HCT116 (cell line): ENCODE measurements around the gene CACNA1A. TPM values are rescaled to one million over a fixed set of nuclear protein-coding genes. Genes with fewer than 3 reads are reported as not detected.

Experiments used
- ATAC-seq: fragments of 200-7000 bp; cut with Tn5 transposase; 2 replicates; pipeline ENCODE4 v1.9.1; 2020; ENCODE audit warnings: mild to moderate bottlenecking, moderate library complexity
- BruUV-seq: library from RNA; stranded (reverse); fragments of 400-500 nt; replicated peaks from 2 replicates; lab custom pipeline; 2021; lab: Mats Ljungman, UMichigan
- CTCF ChIA-PET: fragments of 300-600 bp; sonication (Branson Sonifier 250); formaldehyde crosslinking; loops from one replicate; lab custom pipeline; 2021; ENCODE audit warnings: antibody characterized with exemption; lab: Charles Lee
- POLR2A ChIA-PET: fragments of 300-600, 350-600 bp; sonication (Branson Sonifier 250); formaldehyde crosslinking; loops from one replicate; lab custom pipeline; 2021; ENCODE audit warnings: antibody characterized with exemption; lab: Charles Lee
- RAD21 ChIA-PET, 2 experiments: fragments of 300-600 bp; sonication (Branson Sonifier 250); formaldehyde crosslinking; loops; one replicate each; lab custom pipeline; 2023; ENCODE audit warnings: low total read pairs in 2 of 2; ENCODE audit not compliant: uncharacterized antibody in 2 of 2, unreplicated experiment in 2 of 2, low non-redundant PET in 1 of 2; lab: Charles Lee
- DNase-seq: peaks from one replicate; pipeline ENCODE4 v3.0.0-alpha.2; 2010; ENCODE audit warnings: low read depth, low spot score
- H2AFZ ChIP-seq: fragments of 200-600 bp; shearing (Covaris generic), sonication (generic); 2 replicates; pipeline ENCODE4 v1.6.1; 2017; ENCODE audit warnings: low read depth, mixed run types, mixed read lengths, antibody characterized with exemption, low read length; ENCODE audit not compliant: poor library complexity, severe bottlenecking
- H3K27ac ChIP-seq: 2 replicates; pipeline ENCODE4 v1.5.1; 2012; ENCODE audit warnings: low read depth, low read length
- H3K27me3 ChIP-seq: fragments of 200-600 bp; sonication (generic); 2 replicates; pipeline ENCODE4 v1.6.1; 2016; ENCODE audit warnings: mixed run types, low read length, mixed read lengths; ENCODE audit not compliant: insufficient read depth
- H3K36me3 ChIP-seq, 2 experiments: fragments of 200-500 bp in 1 of 2; fragments of 200-600 bp in 1 of 2; sonication (Bioruptor generic) in 1 of 2; sonication (generic) in 1 of 2; 2 replicates each; pipeline versions ENCODE4 v1.5.1 to v1.6.1; 2014 to 2016; ENCODE audit warnings: low read length in 2 of 2, inconsistent platforms in 1 of 2, mixed read lengths in 1 of 2, mixed run types in 1 of 2; ENCODE audit not compliant: insufficient read depth in 2 of 2, control insufficient read depth in 1 of 2
- H3K4me1 ChIP-seq, 2 experiments: fragments of 200-600 bp in 1 of 2; sonication (generic) in 1 of 2; 2 replicates each; pipeline versions ENCODE4 v1.5.1 to v1.6.1; 2012 to 2017; ENCODE audit warnings: low read length in 2 of 2, inconsistent platforms in 1 of 2, mild to moderate bottlenecking in 1 of 2, mixed read lengths in 1 of 2, mixed run types in 1 of 2, moderate library complexity in 1 of 2; ENCODE audit not compliant: insufficient read depth in 2 of 2, control insufficient read depth in 1 of 2
- H3K4me2 ChIP-seq: fragments of 200-600 bp; sonication (generic); 2 replicates; pipeline ENCODE4 v1.6.1; 2017; ENCODE audit warnings: mixed run types, low read length, mixed read lengths
- H3K4me3 ChIP-seq, 2 experiments: fragments of 200-600 bp in 1 of 2; sonication (generic) in 1 of 2; replicated peaks in 1 of 2; 2 replicates each; pipeline ENCODE4 v1.5.1; 2011 to 2016; ENCODE audit warnings: low read length in 2 of 2, control low read depth in 1 of 2, low read depth in 1 of 2, mild to moderate bottlenecking in 1 of 2, mixed read lengths in 1 of 2, mixed run types in 1 of 2
- H3K79me2 ChIP-seq: fragments of 200-600 bp; sonication (generic); 2 replicates; pipeline ENCODE4 v1.6.1; 2017; ENCODE audit warnings: mild to moderate bottlenecking, mixed run types, low read length, moderate library complexity, mixed read lengths; ENCODE audit not compliant: insufficient read depth
- H3K9ac ChIP-seq: fragments of 200-600 bp; sonication (generic); 2 replicates; pipeline ENCODE4 v1.6.1; 2016; ENCODE audit warnings: low read length, mixed read lengths
- H3K9me2 ChIP-seq: fragments of 200-600 bp; sonication (generic), shearing (Covaris generic); 2 replicates; pipeline ENCODE4 v1.6.1; 2017; ENCODE audit warnings: mixed run types, mild to moderate bottlenecking, moderate library complexity; ENCODE audit not compliant: insufficient read depth
- H3K9me3 ChIP-seq, 2 experiments: fragments of 200-500 bp in 1 of 2; fragments of 200-600 bp in 1 of 2; sonication (Bioruptor generic) in 1 of 2; sonication (generic) in 1 of 2; 2 replicates each; pipeline ENCODE4 v1.6.1; 2014 to 2017; ENCODE audit warnings: low read length in 2 of 2, mixed read lengths in 2 of 2, inconsistent platforms in 1 of 2, low read depth in 1 of 2, mild to moderate bottlenecking in 1 of 2, mixed run types in 1 of 2, moderate library complexity in 1 of 2; ENCODE audit not compliant: control insufficient read depth in 1 of 2, insufficient read depth in 1 of 2
- H4K20me1 ChIP-seq: fragments of 200-600 bp; sonication (generic), shearing (Covaris generic); 2 replicates; pipeline ENCODE4 v1.6.1; 2017; ENCODE audit warnings: mixed run types, mild to moderate bottlenecking, moderate library complexity; ENCODE audit not compliant: insufficient read depth
- CEBPB ChIP-seq: IDR thresholded peaks from 2 replicates; pipeline ENCODE4 v1.6.1; 2012; ENCODE audit warnings: low read depth
- EGR1 ChIP-seq: IDR thresholded peaks from 2 replicates; pipeline ENCODE4 v1.6.1; 2012; ENCODE audit warnings: low read depth
- EZH2phosphoT487 ChIP-seq: fragments of 200-600 bp; IDR thresholded peaks from 2 replicates; pipeline ENCODE4 v1.6.1; 2018; ENCODE audit warnings: antibody characterized with exemption, borderline replicate concordance
- FOSL1 ChIP-seq: IDR thresholded peaks from 2 replicates; pipeline ENCODE4 v1.6.1; 2012; ENCODE audit warnings: low read depth
- JUND ChIP-seq: IDR thresholded peaks from 2 replicates; pipeline ENCODE4 v1.6.1; 2012
- RAD21 ChIP-seq: IDR thresholded peaks from 2 replicates; pipeline ENCODE4 v1.6.1; 2012; ENCODE audit warnings: low read depth, mild to moderate bottlenecking
- REST ChIP-seq: IDR thresholded peaks from 2 replicates; pipeline ENCODE4 v1.6.1; 2012; ENCODE audit warnings: low read depth
- SIN3A ChIP-seq: IDR thresholded peaks from 2 replicates; pipeline ENCODE4 v1.6.1; 2012; ENCODE audit warnings: low read depth
- SP1 ChIP-seq: IDR thresholded peaks from 2 replicates; pipeline ENCODE4 v1.6.1; 2012; ENCODE audit warnings: low read depth
- SRF ChIP-seq: IDR thresholded peaks from 2 replicates; pipeline ENCODE4 v1.6.1; 2012; ENCODE audit warnings: low read depth
- ZFX ChIP-seq: fragments of 450-650 bp; IDR thresholded peaks from 2 replicates; pipeline ENCODE4 v1.6.1; 2017
- ZNF274 ChIP-seq: fragments of 200-500 bp; sonication (Bioruptor generic); IDR thresholded peaks from 2 replicates; pipeline ENCODE4 v1.6.1; 2014; ENCODE audit warnings: mild to moderate bottlenecking, low read depth, low read length, inconsistent platforms
- intact Hi-C: fragments of 100-400 bp; cut with micrococcal nuclease; formaldehyde crosslinking; loops from 2 replicates; pipeline ENCODE4 v1.10.0; 2022
- total RNA-seq: library from RNA; stranded (reverse); gene quantifications from one replicate; pipeline ENCODE4 v1.2.1, GENCODE V29; 2021; ENCODE audit not compliant: unreplicated experiment
- TF ChIP-seq, protein P1 (sequence below): IDR thresholded peaks from 2 replicates; pipeline ENCODE4 v1.6.1; 2012
- TF ChIP-seq, protein P2 (sequence below): IDR thresholded peaks from 2 replicates; pipeline ENCODE4 v1.6.1; 2011; ENCODE audit warnings: mild to moderate bottlenecking, low read length, moderate library complexity; ENCODE audit not compliant: insufficient replicate concordance; ENCODE audit errors: extremely low read depth
- TF ChIP-seq, protein P3 (sequence below), 3 experiments: fragments of 200-600 bp in 1 of 3; sonication (generic) in 1 of 3; IDR thresholded peaks in 2 of 3; conservative IDR thresholded peaks in 1 of 3; 2 replicates each; pipeline ENCODE4 v1.5.1; 2012 to 2017; ENCODE audit warnings: low read depth in 2 of 3, low read length in 2 of 3, antibody characterized with exemption in 1 of 3, borderline replicate concordance in 1 of 3, control low read depth in 1 of 3, mild to moderate bottlenecking in 1 of 3, mixed read lengths in 1 of 3, mixed run types in 1 of 3, moderate library complexity in 1 of 3; ENCODE audit not compliant: insufficient read depth in 1 of 3

Gene CACNA1A
- total RNA-seq, 1 experiment from 2014 or later: 7.5 TPM

DNA sequence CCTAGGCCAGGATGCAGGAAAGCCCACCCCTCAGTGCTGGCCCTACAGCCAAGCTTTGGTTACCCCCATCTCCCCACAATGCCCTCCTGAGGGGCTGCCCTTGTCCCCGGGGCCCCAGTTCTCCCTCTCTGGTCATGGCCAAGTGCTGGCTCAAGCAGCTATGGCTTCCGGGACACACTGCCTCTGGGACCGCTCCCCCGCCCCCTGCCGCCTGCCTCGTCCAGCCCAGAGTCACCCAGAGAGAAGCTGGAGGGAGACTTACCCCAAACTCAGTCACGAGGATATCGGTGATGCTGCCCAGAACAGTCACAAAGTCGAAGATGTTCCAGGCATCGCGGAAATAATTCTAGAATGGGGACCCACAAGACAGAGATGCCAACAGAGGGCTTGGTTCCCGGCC is 261.4 kb downstream of the CACNA1A start:
- Histone ChIP-seq H3K27me3 (no peaks in the 10 kb centered on the region), H3K27ac (no peak overlapping the region)
- TF ChIP-seq REST (no peak), ZNF274 (no peak), EZH2phosphoT487 (no peak), SP1 (no peak), SIN3A (no peak), ZFX (no peak), EGR1 (no peak), RAD21 (no peak), SRF (no peak), JUND (no peak), CEBPB (no peak), FOSL1 (no peak)
- TF ChIP-seq, protein P1, sequence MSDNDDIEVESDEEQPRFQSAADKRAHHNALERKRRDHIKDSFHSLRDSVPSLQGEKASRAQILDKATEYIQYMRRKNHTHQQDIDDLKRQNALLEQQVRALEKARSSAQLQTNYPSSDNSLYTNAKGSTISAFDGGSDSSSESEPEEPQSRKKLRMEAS: no peak
- TF ChIP-seq, protein P2, sequence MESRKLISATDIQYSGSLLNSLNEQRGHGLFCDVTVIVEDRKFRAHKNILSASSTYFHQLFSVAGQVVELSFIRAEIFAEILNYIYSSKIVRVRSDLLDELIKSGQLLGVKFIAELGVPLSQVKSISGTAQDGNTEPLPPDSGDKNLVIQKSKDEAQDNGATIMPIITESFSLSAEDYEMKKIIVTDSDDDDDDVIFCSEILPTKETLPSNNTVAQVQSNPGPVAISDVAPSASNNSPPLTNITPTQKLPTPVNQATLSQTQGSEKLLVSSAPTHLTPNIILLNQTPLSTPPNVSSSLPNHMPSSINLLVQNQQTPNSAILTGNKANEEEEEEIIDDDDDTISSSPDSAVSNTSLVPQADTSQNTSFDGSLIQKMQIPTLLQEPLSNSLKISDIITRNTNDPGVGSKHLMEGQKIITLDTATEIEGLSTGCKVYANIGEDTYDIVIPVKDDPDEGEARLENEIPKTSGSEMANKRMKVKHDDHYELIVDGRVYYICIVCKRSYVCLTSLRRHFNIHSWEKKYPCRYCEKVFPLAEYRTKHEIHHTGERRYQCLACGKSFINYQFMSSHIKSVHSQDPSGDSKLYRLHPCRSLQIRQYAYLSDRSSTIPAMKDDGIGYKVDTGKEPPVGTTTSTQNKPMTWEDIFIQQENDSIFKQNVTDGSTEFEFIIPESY: no peak
- TF ChIP-seq, protein P3, sequence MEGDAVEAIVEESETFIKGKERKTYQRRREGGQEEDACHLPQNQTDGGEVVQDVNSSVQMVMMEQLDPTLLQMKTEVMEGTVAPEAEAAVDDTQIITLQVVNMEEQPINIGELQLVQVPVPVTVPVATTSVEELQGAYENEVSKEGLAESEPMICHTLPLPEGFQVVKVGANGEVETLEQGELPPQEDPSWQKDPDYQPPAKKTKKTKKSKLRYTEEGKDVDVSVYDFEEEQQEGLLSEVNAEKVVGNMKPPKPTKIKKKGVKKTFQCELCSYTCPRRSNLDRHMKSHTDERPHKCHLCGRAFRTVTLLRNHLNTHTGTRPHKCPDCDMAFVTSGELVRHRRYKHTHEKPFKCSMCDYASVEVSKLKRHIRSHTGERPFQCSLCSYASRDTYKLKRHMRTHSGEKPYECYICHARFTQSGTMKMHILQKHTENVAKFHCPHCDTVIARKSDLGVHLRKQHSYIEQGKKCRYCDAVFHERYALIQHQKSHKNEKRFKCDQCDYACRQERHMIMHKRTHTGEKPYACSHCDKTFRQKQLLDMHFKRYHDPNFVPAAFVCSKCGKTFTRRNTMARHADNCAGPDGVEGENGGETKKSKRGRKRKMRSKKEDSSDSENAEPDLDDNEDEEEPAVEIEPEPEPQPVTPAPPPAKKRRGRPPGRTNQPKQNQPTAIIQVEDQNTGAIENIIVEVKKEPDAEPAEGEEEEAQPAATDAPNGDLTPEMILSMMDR (IDR thresholded peaks at IDR 0.05 in 2 of 3, conservative IDR thresholded peaks at IDR 0.05 in 1 of 3; ENCODE audit: borderline replicate concordance in 1 of 3, insufficient read depth in 1 of 3, low read depth in 2 of 3, low read length in 2 of 3): no peak
- TF ChIP-seq, all 23 proteins: peak for 0
- RAD21 ChIA-PET: no interaction called here
- H3K4me2 ChIP-seq: no peak overlapping the region
- no peak for ATAC-seq
- DNase-seq: no peak
- POLR2A ChIA-PET: no interaction called here
- BruUV-seq: no TSS peak
- peaks cover 0 to 6% of the 10 kb centered on the region in 2 experiments; a peak in 1 of 4 replicates for H3K9me3 ChIP-seq
- no peak overlapping the region for H2AFZ ChIP-seq
- no peaks in the 10 kb centered on the region for H4K20me1 ChIP-seq
- no peaks in the 10 kb centered on the region for H3K79me2 ChIP-seq
- no peaks in the 10 kb centered on the region for H3K9me2 ChIP-seq
- H3K4me3 ChIP-seq: no peak overlapping the region
- intact Hi-C loops: no loop called here
- peaks cover 0 to 14% of the 10 kb centered on the region in 2 experiments; a peak in 2 of 4 replicates for H3K4me1 ChIP-seq
- CTCF ChIA-PET: no interaction called here
- H3K36me3 ChIP-seq: no peaks in the 10 kb centered on the region
- no peak overlapping the region for H3K9ac ChIP-seq
